Muscle of arm (tissue), 14 donors: Measurements from ENCODE around the gene KCNQ4. TPM values are rescaled to one million over a fixed set of nuclear protein-coding genes. Genes with fewer than 3 reads are reported as not detected.
A peak's percentile ranks its signal among the peaks of the same experiment; 100 is the strongest.

Source experiments
- DNase-seq: peaks from one replicate; pipeline ENCODE4 v3.0.0-alpha.2; 2013
- long read RNA-seq, 11 donors: transcript quantifications; one replicate each; lab custom pipeline, GENCODE V29; 2026
- polyA plus RNA-seq, 12 donors: library from polyadenylated mRNA; unstranded; fragments of 120-200 nt; gene quantifications; one replicate each; pipeline ENCODE4 v1.2.1, GENCODE V29; 2013; ENCODE audit not compliant: insufficient read length in 12 of 12

Gene KCNQ4
- 10 to 100 TPM in 10 of 12 donors, 1 to 10 TPM in 1, not detected in 1; 9.0 to 36.6 (median 23.6) TPM for polyA plus RNA-seq
- long read RNA-seq, donor 1, result 0 reads
- long read RNA-seq, donor 2, partial matches to known transcripts, result 0 of 1 reads
- long read RNA-seq, donor 2, other reads (novel, unspliced or antisense), result 0 of 1 reads
- long read RNA-seq, donor 3, result 0 reads
- long read RNA-seq, donor 4, full-length matches to known transcripts, result 2 of 2 reads
- long read RNA-seq, donor 4, partial matches to known transcripts, result 0 of 2 reads
- long read RNA-seq, donor 4, other reads (novel, unspliced or antisense), result 0 of 2 reads
- long read RNA-seq, donor 5, full-length matches to known transcripts, result 5 of 5 reads
- long read RNA-seq, donor 5, partial matches to known transcripts, result 0 of 5 reads
- long read RNA-seq, donor 5, other reads (novel, unspliced or antisense), result 0 of 5 reads
- long read RNA-seq, donor 6, result 0 reads
- long read RNA-seq, donor 7, partial matches to known transcripts, result 0 of 1 reads
- long read RNA-seq, donor 7, other reads (novel, unspliced or antisense), result 0 of 1 reads
- long read RNA-seq, donor 8, full-length matches to known transcripts, result 5 of 5 reads
- long read RNA-seq, donor 8, partial matches to known transcripts, result 0 of 5 reads
- long read RNA-seq, donor 8, other reads (novel, unspliced or antisense), result 0 of 5 reads
- long read RNA-seq, donor 9, result 0 reads
- long read RNA-seq, donor 10, full-length matches to known transcripts, result 2 of 2 reads
- long read RNA-seq, donor 10, partial matches to known transcripts, result 0 of 2 reads
- long read RNA-seq, donor 10, other reads (novel, unspliced or antisense), result 0 of 2 reads
- long read RNA-seq, donor 11, full-length matches to known transcripts, result 3 of 3 reads
- long read RNA-seq, donor 11, partial matches to known transcripts, result 0 of 3 reads
- long read RNA-seq, donor 11, other reads (novel, unspliced or antisense), result 0 of 3 reads

DNA sequence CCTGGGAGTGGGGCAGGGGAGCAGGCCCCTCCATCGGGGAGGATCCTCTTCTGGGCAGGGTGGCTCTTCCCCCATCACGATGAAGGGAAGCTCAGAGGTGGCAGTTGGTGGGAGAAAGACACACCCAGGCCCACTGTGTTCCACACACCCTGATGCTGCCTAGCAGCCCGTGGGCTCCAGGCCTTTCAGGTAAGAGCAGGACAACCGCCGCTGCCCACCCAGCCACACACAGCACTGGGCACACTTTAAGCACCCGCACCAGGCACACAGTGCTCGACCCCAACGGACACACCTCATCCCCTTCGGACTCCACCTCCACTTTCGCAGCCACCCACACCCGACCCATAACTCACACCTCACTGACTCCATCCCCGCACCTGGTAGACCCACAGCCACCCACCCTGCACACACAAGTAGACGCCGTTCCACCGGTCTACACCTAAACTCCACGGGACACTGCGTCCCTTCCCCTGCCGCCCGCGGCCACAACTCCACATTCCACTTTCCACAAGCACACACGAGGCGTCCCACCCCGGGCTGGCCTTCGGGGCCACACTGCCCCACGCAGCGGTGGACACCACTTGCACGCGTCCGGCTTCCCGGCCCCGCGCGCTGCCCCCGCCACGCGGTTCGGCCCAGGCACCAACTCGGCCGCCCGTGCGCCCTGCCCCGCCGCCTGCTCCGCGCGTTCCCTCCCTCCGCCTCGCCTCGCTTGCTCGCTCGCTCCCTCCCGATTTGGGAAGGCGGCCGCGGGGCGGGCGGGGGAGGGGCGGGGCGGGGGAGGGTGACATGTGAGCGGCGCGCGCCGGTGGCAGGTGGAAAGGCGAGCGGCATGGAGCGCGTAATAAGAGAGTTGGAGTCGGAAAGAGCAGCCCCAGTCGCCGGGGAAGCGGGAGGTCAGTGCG is at the start of gene KCNQ4:
KCNQ4 (plus strand) TSS at position 787 of the 905 bp plus-strand sequence. CDS start 307 bp downstream, outside the sequence.
- DNase-seq, result peak; percentile 27

GRCh38 chr1:40734882-40735628 is 48.5 kb upstream of the KCNQ4 start:
- DNase-seq, result no peak

DNA sequence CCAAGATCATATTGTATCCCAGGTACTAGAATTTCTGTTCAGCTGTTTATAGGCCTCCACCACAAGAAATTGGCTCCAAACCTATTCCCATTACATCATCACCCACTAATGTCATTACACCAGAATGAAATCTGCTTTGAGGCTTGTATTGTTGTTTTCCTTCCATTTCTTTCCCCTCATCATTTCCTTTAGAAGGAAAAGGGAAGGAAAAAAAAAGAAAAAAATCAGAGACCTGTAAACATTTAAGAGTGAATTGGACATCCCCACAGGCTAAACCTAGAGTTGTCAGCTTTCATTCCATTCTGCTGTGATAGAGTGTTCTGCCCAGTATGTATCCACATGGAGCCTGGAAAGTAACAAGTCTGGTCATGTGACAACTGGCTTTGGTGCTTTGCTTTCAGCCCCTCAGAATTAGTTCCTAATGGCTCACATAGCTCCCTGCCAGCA is 47.5 kb upstream of the KCNQ4 start:
- no peak for DNase-seq

- no peak for DNase-seq
These were observed 44.8 kb upstream of the KCNQ4 start for GRCh38 chr1:40738831-40739230.

- DNase-seq, result no peak
These were observed 44.1 kb upstream of the KCNQ4 start for GRCh38 chr1:40739455-40740008.

- no peak for DNase-seq
These were observed 43.3 kb upstream of the KCNQ4 start for GRCh38 chr1:40740039-40740996.

DNA sequence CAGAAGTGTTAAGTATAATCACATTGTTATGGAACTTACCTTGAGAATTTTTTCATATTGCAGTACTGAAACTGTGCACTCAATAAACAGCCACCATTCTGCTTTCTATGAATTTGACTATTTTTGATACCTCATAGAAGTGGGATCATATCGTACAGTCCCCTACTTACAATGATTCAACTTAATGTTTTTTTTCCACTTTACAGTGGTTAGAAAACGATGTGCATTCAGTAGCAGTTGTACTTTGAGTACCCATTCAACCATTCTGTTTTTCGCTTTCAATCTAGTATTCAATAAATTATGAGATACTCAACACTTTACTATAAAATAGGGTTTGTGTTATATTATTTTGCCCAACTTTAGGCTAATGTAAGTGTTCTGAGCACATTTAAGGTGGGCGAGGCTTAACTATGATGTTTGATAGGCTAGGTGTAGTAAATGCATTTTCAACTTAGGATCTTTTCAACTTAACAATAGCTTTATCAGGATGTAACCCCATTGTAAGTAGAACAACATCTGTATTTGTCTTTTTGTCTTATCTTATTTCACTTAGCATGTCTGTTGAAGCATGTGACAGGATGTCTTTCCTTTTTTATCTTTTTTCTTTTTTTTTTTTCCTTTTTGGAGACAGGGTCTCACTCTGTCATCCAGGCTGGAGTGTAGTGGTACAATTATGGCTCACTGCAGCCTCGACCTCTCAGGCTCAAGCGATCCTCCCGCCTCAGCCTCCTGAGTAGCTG is 42.4 kb upstream of the KCNQ4 start:
- no peak for DNase-seq

GRCh38 chr1:40742363-40743061 is 41.1 kb upstream of the KCNQ4 start:
- peak; percentile 28 for DNase-seq

DNA sequence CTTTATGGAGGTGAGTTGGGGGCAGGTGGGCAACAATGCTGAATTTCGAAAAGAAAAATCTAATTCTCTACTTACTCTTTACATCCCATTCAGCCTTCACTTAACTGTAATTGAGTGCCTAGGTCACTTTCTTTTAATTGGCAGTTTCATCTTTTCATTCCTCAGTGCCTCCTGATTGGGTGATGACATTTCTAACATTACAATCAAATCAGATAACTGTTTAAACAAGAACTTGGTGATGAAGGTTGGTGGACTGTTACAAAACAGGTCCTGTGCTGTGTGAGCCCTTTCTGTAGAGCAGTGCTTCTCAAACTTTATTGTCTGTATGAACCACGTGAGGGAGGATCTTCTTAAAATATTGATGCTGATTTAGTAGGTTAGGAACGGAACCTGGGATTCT is 40.1 kb upstream of the KCNQ4 start:
- no peak for DNase-seq

GRCh38 chr1:40743860-40744259 is 39.7 kb upstream of the KCNQ4 start:
- DNase-seq, result no peak

- DNase-seq, result no peak
These were observed 38.4 kb upstream of the KCNQ4 start for GRCh38 chr1:40745176-40745575.

GRCh38 chr1:40746344-40747090 is 37.1 kb upstream of the KCNQ4 start:
- DNase-seq, result no peak

DNA sequence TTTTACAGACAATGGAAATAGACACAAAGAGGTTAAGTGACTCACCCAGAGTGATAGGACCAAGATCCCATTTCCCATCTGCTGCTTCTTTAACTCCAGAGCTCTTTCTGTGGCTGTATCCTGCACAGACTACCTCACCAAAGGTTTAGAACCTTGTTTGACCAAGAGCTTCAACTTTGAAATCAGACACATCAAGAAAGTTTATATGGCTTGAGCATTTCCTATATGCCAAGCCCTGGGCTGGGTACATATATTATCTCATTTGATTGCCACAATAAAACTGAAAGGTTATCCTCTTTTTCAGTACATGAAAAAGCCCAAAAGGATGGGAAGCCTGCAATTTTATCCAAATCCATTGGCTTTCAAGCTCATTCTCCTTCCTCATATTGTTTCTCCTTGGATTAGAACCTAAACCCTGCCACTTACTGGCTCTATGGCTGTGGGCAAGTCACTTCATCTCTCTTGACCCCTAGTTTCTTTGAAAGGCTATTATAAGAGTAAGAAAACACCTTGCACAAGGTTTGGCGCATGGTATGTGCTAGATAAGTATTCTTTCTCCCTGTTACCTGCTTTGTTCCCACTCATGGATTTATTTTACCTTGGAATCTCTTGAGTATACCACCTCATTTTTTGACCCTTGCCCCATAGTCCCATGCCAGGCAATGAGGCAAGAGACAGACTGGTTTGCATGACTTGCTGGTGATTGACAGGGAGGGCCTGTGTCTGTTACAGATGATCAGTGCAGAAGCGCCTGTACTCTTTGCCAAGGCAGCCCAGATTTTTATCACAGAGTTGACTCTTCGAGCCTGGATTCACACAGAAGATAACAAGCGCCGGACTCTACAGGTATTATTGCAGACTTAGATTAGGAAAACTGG is 34.5 kb upstream of the KCNQ4 start:
- DNase-seq, result no peak

- no peak for DNase-seq
These were observed 33.8 kb upstream of the KCNQ4 start for GRCh38 chr1:40749817-40750216.

GRCh38 chr1:40750451-40750908 is 33.1 kb upstream of the KCNQ4 start:
- no peak for DNase-seq

DNA sequence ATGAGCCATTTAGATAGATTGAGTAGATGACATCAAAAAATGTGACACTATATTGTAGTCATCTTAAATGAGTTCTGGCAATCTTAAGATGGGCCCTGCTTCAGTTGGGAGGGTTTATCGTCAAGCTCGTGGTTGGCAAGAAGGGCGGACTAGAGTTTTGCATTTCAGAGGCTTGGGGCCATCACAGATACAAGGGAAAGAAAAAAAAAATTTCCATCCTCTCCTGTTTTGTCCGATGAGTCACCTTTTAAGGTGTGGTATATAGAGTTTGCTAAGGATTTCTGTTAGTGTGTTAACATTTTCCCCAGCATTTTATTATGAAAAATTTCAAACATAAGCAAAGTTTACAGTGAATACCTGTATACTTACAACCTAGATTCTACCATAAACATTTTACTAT is 31.8 kb upstream of the KCNQ4 start:
- DNase-seq, result no peak
